PC-3 (cell line): Measurements from ENCODE around the gene PTRHD1.

ENCODE experiments used
- EZH2 ChIP-seq: fragments of 300-600 bp; sonication (generic); IDR thresholded peaks from one replicate; pipeline ENCODE4 v1.6.1; 2017; ENCODE audit warnings: antibody characterized with exemption, mild to moderate bottlenecking, low read length; ENCODE audit not compliant: unreplicated experiment
- TF ChIP-seq, protein P1 (sequence below): fragments of 300-600 bp; sonication (generic); conservative IDR thresholded peaks from 2 replicates; pipeline ENCODE4 v1.5.1; 2017; ENCODE audit warnings: antibody characterized with exemption, low read depth, mild to moderate bottlenecking, low read length

DNA sequence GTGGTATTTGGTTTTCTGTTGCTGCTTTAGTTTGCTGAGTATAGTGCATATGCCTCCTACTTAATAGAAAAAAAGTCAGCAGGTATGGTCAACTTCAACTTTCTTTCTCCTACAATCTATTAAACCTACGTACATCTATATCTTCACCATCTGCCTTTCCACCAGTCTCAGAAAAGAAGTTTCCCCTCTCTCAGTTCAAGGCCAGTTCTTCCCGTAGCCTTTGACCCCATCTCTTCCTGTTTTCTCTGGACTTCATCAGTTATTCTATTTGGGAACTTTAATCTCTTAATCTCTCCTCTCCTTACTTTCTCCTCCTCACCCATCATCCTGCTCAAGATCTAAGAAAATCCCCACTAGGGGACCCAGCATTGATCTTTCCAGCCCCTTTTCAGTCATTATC is 5.7 kb downstream of the PTRHD1 start:
- TF ChIP-seq, protein P1, sequence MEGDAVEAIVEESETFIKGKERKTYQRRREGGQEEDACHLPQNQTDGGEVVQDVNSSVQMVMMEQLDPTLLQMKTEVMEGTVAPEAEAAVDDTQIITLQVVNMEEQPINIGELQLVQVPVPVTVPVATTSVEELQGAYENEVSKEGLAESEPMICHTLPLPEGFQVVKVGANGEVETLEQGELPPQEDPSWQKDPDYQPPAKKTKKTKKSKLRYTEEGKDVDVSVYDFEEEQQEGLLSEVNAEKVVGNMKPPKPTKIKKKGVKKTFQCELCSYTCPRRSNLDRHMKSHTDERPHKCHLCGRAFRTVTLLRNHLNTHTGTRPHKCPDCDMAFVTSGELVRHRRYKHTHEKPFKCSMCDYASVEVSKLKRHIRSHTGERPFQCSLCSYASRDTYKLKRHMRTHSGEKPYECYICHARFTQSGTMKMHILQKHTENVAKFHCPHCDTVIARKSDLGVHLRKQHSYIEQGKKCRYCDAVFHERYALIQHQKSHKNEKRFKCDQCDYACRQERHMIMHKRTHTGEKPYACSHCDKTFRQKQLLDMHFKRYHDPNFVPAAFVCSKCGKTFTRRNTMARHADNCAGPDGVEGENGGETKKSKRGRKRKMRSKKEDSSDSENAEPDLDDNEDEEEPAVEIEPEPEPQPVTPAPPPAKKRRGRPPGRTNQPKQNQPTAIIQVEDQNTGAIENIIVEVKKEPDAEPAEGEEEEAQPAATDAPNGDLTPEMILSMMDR = no peak
- no peak for TF ChIP-seq EZH2
